GM10266 (cell line): ENCODE results near the gene ERCC6L2.

Experiments
- DNase-seq: peaks from one replicate; pipeline ENCODE4 v3.0.0; 2012; ENCODE audit errors: extremely low spot score
- TF ChIP-seq, protein P1 (sequence below): IDR thresholded peaks from 2 replicates; pipeline ENCODE4 v1.5.1; 2012; ENCODE audit warnings: mild to moderate bottlenecking, low read depth; ENCODE audit not compliant: control insufficient read depth, insufficient read depth; ENCODE audit errors: missing control alignments

ERCC6L2 gene

DNA sequence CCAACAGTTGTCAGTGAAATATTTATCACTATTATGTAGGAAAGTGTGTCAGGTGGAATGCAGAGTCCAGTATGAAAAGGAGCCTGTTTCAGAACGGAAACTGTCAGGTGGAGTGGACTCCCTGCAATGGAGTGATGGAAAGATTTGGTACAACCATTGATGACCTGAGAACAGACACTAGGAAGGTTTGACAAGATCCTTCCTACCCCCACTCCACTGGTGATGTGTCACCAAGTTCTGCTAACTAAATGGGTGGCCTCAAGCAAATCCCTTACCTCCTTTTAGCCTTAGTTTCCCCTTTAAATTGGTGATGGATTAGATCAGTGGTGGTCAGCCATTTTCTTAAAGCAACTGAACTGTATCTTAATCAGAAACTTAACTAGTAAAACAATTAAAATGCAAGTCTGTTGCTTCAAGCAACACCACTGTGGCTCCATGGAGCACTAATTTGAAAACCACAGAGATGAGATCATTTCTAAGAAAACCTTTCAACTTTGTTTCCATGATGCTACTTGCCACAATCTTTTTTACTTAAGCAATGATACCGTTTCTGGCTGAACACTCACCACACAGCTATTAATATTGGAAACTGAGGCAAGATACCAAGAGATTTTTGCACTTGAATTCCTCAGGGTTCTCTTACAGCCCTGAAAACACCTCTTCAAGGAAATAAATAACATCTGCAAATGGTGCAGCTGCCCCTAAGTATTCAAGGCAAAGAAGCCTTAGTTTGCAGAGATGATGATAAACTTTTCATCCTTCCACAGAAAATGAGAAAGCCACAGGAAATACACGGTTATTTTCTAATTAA, 140.6 kb downstream of the ERCC6L2 start:
- TF ChIP-seq, protein P1, sequence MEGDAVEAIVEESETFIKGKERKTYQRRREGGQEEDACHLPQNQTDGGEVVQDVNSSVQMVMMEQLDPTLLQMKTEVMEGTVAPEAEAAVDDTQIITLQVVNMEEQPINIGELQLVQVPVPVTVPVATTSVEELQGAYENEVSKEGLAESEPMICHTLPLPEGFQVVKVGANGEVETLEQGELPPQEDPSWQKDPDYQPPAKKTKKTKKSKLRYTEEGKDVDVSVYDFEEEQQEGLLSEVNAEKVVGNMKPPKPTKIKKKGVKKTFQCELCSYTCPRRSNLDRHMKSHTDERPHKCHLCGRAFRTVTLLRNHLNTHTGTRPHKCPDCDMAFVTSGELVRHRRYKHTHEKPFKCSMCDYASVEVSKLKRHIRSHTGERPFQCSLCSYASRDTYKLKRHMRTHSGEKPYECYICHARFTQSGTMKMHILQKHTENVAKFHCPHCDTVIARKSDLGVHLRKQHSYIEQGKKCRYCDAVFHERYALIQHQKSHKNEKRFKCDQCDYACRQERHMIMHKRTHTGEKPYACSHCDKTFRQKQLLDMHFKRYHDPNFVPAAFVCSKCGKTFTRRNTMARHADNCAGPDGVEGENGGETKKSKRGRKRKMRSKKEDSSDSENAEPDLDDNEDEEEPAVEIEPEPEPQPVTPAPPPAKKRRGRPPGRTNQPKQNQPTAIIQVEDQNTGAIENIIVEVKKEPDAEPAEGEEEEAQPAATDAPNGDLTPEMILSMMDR, result no peak
- peak; percentile 74 for DNase-seq
